Measurements from ENCODE around the gene LPP. TPM values are rescaled to one million over a fixed set of nuclear protein-coding genes. Genes with fewer than 3 reads are reported as not detected.

Gene LPP
- total and polyA plus RNA-seq, 2 of the 13 experiments (the other 11 are each of a cell fraction or from before 2014, with no cell fraction given): 19.2 to 29.9 TPM

DNA sequence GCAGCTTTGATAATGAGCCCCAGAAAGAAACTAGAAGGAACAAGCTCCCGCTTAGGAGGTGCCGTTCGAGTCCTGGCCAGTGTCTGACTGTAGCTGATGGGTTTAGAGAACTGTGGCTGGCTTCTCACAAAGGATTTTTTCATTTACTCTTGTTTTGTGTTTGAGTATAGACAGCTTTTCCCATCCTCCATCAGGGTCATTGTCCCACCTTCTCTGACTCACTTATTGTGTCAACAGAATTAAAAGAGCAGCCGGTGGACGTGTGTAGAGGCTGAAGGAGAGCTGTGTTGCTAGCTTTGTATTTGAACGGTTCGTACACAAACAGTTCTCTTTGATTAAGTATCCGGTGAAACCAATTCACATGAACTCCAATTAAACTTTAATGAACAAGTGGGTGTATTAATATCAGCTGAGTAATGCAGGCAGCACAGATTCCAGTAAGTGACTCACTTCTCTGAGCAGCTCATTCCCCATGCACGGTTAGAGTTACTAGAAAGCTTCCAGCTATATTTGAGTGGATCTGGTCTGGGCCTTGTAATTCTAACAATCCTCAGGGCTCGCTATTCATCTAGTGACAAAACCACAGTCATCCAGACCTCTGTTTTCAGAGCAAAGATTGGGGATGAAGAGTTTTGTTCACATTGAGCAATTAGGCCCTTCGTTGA lies 141.0 kb downstream of the LPP start (continued):
- TF ChIP-seq, protein P1, sequence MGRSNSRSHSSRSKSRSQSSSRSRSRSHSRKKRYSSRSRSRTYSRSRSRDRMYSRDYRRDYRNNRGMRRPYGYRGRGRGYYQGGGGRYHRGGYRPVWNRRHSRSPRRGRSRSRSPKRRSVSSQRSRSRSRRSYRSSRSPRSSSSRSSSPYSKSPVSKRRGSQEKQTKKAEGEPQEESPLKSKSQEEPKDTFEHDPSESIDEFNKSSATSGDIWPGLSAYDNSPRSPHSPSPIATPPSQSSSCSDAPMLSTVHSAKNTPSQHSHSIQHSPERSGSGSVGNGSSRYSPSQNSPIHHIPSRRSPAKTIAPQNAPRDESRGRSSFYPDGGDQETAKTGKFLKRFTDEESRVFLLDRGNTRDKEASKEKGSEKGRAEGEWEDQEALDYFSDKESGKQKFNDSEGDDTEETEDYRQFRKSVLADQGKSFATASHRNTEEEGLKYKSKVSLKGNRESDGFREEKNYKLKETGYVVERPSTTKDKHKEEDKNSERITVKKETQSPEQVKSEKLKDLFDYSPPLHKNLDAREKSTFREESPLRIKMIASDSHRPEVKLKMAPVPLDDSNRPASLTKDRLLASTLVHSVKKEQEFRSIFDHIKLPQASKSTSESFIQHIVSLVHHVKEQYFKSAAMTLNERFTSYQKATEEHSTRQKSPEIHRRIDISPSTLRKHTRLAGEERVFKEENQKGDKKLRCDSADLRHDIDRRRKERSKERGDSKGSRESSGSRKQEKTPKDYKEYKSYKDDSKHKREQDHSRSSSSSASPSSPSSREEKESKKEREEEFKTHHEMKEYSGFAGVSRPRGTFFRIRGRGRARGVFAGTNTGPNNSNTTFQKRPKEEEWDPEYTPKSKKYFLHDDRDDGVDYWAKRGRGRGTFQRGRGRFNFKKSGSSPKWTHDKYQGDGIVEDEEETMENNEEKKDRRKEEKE (IDR thresholded peaks at IDR 0.05): no peak
- peak; percentile 56 for TF ChIP-seq ASH2L (IDR thresholded peaks at IDR 0.05; ENCODE audit: insufficient read length, low read depth, low read length)
- peak; percentile 65; the same call in 1 of the 2 replicates for TF ChIP-seq NCOR1 (IDR thresholded peaks at IDR 0.05; ENCODE audit: borderline replicate concordance, low read length)
- peak; percentile 94 for TF ChIP-seq SALL1 (CRISPR knock-in tag; IDR thresholded peaks at IDR 0.05)
- TF ChIP-seq ZNF737 (CRISPR knock-in tag; IDR thresholded peaks at IDR 0.05; ENCODE audit: borderline replicate concordance): no peak
- peak; percentile 82; the same call in 1 of the 2 replicates for TF ChIP-seq MEIS1 (CRISPR knock-in tag; IDR thresholded peaks at IDR 0.05; ENCODE audit: borderline replicate concordance)
- peak; percentile 52; the same call in 1 of the 2 replicates for TF ChIP-seq CHD2 (IDR thresholded peaks at IDR 0.05; ENCODE audit: low read depth, low read length)
- TF ChIP-seq ZNF556 (CRISPR knock-in tag; IDR thresholded peaks at IDR 0.05; ENCODE audit: borderline replicate concordance): peak; percentile 53; the same call in 1 of the 2 replicates
- TF ChIP-seq, protein P2, sequence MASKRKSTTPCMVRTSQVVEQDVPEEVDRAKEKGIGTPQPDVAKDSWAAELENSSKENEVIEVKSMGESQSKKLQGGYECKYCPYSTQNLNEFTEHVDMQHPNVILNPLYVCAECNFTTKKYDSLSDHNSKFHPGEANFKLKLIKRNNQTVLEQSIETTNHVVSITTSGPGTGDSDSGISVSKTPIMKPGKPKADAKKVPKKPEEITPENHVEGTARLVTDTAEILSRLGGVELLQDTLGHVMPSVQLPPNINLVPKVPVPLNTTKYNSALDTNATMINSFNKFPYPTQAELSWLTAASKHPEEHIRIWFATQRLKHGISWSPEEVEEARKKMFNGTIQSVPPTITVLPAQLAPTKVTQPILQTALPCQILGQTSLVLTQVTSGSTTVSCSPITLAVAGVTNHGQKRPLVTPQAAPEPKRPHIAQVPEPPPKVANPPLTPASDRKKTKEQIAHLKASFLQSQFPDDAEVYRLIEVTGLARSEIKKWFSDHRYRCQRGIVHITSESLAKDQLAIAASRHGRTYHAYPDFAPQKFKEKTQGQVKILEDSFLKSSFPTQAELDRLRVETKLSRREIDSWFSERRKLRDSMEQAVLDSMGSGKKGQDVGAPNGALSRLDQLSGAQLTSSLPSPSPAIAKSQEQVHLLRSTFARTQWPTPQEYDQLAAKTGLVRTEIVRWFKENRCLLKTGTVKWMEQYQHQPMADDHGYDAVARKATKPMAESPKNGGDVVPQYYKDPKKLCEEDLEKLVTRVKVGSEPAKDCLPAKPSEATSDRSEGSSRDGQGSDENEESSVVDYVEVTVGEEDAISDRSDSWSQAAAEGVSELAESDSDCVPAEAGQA (IDR thresholded peaks at IDR 0.05; ENCODE audit: low read depth): no peak
- TF ChIP-seq, protein P2 (CRISPR knock-in tag; IDR thresholded peaks at IDR 0.05; ENCODE audit: borderline replicate concordance): 0 out of 2 replicates have a peak, but pooled peaks have one; percentile 11
- TF ChIP-seq, protein P3, sequence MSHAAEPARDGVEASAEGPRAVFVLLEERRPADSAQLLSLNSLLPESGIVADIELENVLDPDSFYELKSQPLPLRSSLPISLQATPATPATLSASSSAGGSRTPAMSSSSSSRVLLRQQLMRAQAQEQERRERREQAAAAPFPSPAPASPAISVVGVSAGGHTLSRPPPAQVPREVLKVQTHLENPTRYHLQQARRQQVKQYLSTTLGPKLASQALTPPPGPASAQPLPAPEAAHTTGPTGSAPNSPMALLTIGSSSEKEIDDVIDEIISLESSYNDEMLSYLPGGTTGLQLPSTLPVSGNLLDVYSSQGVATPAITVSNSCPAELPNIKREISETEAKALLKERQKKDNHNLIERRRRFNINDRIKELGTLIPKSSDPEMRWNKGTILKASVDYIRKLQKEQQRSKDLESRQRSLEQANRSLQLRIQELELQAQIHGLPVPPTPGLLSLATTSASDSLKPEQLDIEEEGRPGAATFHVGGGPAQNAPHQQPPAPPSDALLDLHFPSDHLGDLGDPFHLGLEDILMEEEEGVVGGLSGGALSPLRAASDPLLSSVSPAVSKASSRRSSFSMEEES (CRISPR knock-in tag; IDR thresholded peaks at IDR 0.05): peak; percentile 85
- TF ChIP-seq KDM3A (CRISPR knock-in tag; IDR thresholded peaks at IDR 0.05; ENCODE audit: low read depth): 0 out of 2 replicates have a peak, but pooled peaks have one; percentile 21
- no peak for TF ChIP-seq ZNF296 (CRISPR knock-in tag; conservative IDR thresholded peaks at IDR 0.05)
- peak; percentile 98 for TF ChIP-seq HMG20A (CRISPR knock-in tag; IDR thresholded peaks at IDR 0.05; ENCODE audit: borderline replicate concordance)
- peak; percentile 95 for TF ChIP-seq TCF7 (IDR thresholded peaks at IDR 0.05; ENCODE audit: low read depth)
- TF ChIP-seq, protein P4, sequence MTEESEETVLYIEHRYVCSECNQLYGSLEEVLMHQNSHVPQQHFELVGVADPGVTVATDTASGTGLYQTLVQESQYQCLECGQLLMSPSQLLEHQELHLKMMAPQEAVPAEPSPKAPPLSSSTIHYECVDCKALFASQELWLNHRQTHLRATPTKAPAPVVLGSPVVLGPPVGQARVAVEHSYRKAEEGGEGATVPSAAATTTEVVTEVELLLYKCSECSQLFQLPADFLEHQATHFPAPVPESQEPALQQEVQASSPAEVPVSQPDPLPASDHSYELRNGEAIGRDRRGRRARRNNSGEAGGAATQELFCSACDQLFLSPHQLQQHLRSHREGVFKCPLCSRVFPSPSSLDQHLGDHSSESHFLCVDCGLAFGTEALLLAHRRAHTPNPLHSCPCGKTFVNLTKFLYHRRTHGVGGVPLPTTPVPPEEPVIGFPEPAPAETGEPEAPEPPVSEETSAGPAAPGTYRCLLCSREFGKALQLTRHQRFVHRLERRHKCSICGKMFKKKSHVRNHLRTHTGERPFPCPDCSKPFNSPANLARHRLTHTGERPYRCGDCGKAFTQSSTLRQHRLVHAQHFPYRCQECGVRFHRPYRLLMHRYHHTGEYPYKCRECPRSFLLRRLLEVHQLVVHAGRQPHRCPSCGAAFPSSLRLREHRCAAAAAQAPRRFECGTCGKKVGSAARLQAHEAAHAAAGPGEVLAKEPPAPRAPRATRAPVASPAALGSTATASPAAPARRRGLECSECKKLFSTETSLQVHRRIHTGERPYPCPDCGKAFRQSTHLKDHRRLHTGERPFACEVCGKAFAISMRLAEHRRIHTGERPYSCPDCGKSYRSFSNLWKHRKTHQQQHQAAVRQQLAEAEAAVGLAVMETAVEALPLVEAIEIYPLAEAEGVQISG (CRISPR knock-in tag; IDR thresholded peaks at IDR 0.05): peak; percentile 63
